HG03196 (cell line): ENCODE measurements around the gene TRMO.

Experiments used
- ATAC-seq: cut with Tn5 transposase; IDR thresholded peaks from one replicate; pipeline ENCODE4 v1.9.1; 2021; ENCODE audit not compliant: unreplicated experiment

TRMO gene

GRCh38 chr9:97904725-97905124 lies 17.6 kb downstream of the TRMO start:
- ATAC-seq, result no peak

GRCh38 chr9:97903177-97903576 lies 19.1 kb downstream of the TRMO start:
- ATAC-seq, result no peak

GRCh38 chr9:97900738-97901565 lies 21.3 kb downstream of the TRMO start:
- no peak for ATAC-seq

- ATAC-seq, result no peak
Observed at GRCh38 chr9:97900103-97900737, 22.1 kb downstream of the TRMO start.

GRCh38 chr9:97895695-97896332 lies 26.5 kb downstream of the TRMO start:
- no peak for ATAC-seq

- no peak for ATAC-seq
Observed at GRCh38 chr9:97895211-97895610, 27.1 kb downstream of the TRMO start.

GRCh38 chr9:97892421-97892820 lies 29.9 kb downstream of the TRMO start:
- ATAC-seq, result no peak

- no peak for ATAC-seq
Observed at GRCh38 chr9:97891736-97892135, 30.6 kb downstream of the TRMO start.

- no peak for ATAC-seq
Observed at GRCh38 chr9:97889941-97890887, 32.1 kb downstream of the TRMO start.

- ATAC-seq, result no peak
Observed at GRCh38 chr9:97880336-97880735, 42.0 kb downstream of the TRMO start.

- no peak for ATAC-seq
Observed at GRCh38 chr9:97876061-97876460, 46.2 kb downstream of the TRMO start.

GRCh38 chr9:97875111-97875510 lies 47.2 kb downstream of the TRMO start:
- ATAC-seq, result no peak

- ATAC-seq, result no peak
Observed at GRCh38 chr9:97874624-97875023, 47.7 kb downstream of the TRMO start.

- ATAC-seq, result no peak
Observed at GRCh38 chr9:97873882-97874281, 48.4 kb downstream of the TRMO start.

- ATAC-seq, result no peak
Observed at GRCh38 chr9:97873425-97873824, 48.9 kb downstream of the TRMO start.

- ATAC-seq, result no peak
Observed at GRCh38 chr9:97868859-97869258, 53.4 kb downstream of the TRMO start.

- no peak for ATAC-seq
Observed at GRCh38 chr9:97866848-97867247, 55.5 kb downstream of the TRMO start.

- ATAC-seq, result no peak
Observed at GRCh38 chr9:97866300-97866699, 56.0 kb downstream of the TRMO start.

GRCh38 chr9:97864396-97864795 lies 57.9 kb downstream of the TRMO start:
- no peak for ATAC-seq

- ATAC-seq, result no peak
Observed at GRCh38 chr9:97863314-97863713, 59.0 kb downstream of the TRMO start.

GRCh38 chr9:97861148-97861475 lies 61.2 kb downstream of the TRMO start:
- no peak for ATAC-seq
